Activated T-cell treated with anti-CD3 and anti-CD28 coated beads, Interleukin-2, amount 50 U/mL, for 72 hours (primary cell): ENCODE data around the gene GOLGA3. TPM values are rescaled to one million over a fixed set of nuclear protein-coding genes. Genes with fewer than 3 reads are reported as not detected.
"Not testable (repeated sequence)": the region's sequence is repeated elsewhere in the genome, so short reads cannot be mapped to it uniquely, and the experiment has no call there.

ENCODE experiments used
- ATAC-seq, 2 donors: fragments of 150-1000 bp; cut with Tn5 transposase; replicated peaks in 1 of 2; 2 replicates each; pipeline ENCODE4 v1.10.0; 2021; ENCODE audit warnings: moderate library complexity in 2 of 2, mild to moderate bottlenecking in 1 of 2
- DNase-seq, 2 donors: peaks; one replicate each; pipeline ENCODE4 v3.0.0; 2021 to 2022; ENCODE audit warnings: mixed read lengths in 1 of 2
- H3K27ac Mint-ChIP-seq: one replicate; pipeline ENCODE4 v1.8.0; 2022; ENCODE audit warnings: mild to moderate bottlenecking, moderate library complexity, mixed read lengths
- H3K27me3 Mint-ChIP-seq: one replicate; pipeline ENCODE4 v1.8.0; 2022; ENCODE audit warnings: low read depth, mixed read lengths
- H3K36me3 Mint-ChIP-seq, 2 donors: one replicate each; pipeline ENCODE4 v1.8.0; 2022; ENCODE audit warnings: mixed read lengths in 2 of 2, mild to moderate bottlenecking in 1 of 2; ENCODE audit not compliant: insufficient read depth in 2 of 2
- H3K4me1 Mint-ChIP-seq: one replicate; pipeline ENCODE4 v1.8.0; 2022; ENCODE audit warnings: low read depth, mixed read lengths
- H3K4me3 Mint-ChIP-seq, 2 donors: one replicate each; pipeline ENCODE4 v1.8.0; 2022; ENCODE audit warnings: mild to moderate bottlenecking in 2 of 2, mixed read lengths in 2 of 2, moderate library complexity in 2 of 2
- H3K9me3 Mint-ChIP-seq, 2 donors: one replicate each; pipeline ENCODE4 v1.8.0; 2022; ENCODE audit warnings: mixed read lengths in 2 of 2
- total RNA-seq, 2 donors: library from RNA; stranded (reverse); gene quantifications; one replicate each; pipeline ENCODE4 v1.2.3, GENCODE V29; 2022

Gene GOLGA3
- total RNA-seq, 2 donors from 2014 or later: 58.2 to 60.4 TPM

DNA sequence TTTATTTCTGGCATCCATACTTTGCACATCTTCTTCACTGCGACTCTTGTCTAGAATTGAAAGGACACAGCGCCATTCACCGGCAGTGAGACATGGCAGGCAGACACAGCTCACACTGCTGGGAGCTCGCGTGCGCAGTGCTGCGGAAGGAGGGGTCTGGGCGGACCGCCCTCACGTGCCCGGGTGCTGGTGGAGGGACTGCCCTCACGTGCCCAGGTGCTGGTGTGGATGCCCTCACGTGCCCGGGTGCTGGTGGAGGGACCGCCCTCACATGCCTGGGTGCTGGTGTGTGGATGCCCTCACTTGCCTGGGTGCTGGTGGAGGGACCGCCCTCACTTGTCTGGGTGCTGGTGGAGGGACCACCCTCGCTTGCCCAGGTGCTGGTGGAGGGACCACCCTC is 27.9 kb upstream of the GOLGA3 start:
- Mint-ChIP-seq H3K27ac (no peak overlapping the region), H3K36me3 (peaks cover 13 to 15% of the 10 kb centered on the region in 2 donors), H3K4me1 (no peaks in the 10 kb centered on the region), H3K9me3 (no peaks in the 10 kb centered on the region), H3K27me3 (no peaks in the 10 kb centered on the region), H3K4me3 (no peak overlapping the region)
- ATAC-seq (no peak), DNase-seq (no peak)

- not testable (repeated sequence) for H3K4me3 Mint-ChIP-seq, DNase-seq, ATAC-seq, H3K27me3 Mint-ChIP-seq, H3K4me1 Mint-ChIP-seq, H3K9me3 Mint-ChIP-seq, H3K27ac Mint-ChIP-seq
- peaks cover 9 to 13% of the 10 kb centered on the region in 2 donors for H3K36me3 Mint-ChIP-seq
These were observed 26.5 kb upstream of the GOLGA3 start for GRCh38 chr12:132855211-132855610.

DNA sequence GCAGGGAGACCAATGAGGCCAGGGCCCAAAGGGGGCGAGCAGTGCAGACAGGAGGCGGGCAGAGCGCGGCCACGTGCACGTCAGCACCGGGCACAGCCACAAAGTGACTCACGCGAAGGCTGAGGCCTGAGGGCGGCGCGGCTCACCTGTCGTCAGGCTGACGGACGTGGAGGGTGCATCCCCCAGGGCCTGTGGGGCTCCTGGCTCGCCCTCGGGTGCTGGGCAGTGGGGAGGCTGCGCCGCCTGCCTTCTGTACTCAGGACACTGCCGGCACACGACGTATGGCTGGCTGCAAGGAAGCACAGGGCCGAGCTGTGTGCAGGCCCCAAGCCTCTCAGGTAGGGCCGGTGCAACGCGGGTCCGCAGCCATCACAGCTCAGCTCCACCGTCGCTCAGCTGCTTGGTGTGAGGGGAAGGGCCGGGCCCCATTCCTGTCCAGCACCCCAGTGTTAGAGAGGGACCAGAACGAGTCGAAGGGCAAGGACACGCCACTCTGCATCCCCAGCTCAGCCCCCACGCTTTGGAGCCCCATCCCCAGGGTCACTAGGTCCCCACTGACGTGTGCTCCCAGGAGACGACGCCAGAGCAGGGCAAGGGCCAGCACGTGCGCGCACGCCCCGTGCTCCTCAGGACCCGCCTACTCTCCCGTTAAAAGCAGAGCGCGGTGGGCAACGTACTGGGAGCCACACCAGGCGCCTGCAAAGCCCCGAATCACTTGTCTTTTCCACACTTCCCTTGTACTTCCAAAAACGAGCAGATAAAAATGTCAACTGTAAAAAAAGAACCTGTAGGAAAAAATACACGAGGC is 24.8 kb upstream of the GOLGA3 start:
- ATAC-seq (peak in 1 of 2 donors; percentile 13), DNase-seq (no peak)
- H3K36me3 Mint-ChIP-seq: peaks cover 8 to 13% of the 10 kb centered on the region in 2 donors
- H3K27me3 Mint-ChIP-seq: no peaks in the 10 kb centered on the region
- no peaks in the 10 kb centered on the region for H3K9me3 Mint-ChIP-seq
- H3K27ac Mint-ChIP-seq: no peak overlapping the region
- H3K4me3 Mint-ChIP-seq: no peak overlapping the region
- no peaks in the 10 kb centered on the region for H3K4me1 Mint-ChIP-seq

DNA sequence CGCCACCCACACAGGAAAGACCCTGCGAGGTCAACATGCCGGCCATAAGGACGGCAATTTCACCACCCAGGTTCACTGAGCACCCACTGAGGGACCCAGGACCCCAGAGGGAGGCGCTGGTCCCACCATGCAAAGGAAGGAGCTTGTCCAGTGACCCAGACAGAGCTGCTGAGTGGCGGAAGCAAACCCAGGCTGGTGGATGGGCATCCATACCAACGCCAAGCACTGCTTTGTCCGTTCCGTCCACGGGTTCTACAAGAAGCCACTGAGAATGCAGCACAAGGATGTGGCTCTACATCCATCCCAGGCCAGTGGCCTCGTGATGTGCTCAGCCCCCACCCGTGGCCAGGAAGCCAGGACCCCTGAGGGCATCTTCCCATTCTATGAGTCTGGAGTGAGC is 23.8 kb upstream of the GOLGA3 start:
- Mint-ChIP-seq H3K27ac (no peak overlapping the region), H3K4me3 (no peak overlapping the region)
- DNase-seq: no peak

DNA sequence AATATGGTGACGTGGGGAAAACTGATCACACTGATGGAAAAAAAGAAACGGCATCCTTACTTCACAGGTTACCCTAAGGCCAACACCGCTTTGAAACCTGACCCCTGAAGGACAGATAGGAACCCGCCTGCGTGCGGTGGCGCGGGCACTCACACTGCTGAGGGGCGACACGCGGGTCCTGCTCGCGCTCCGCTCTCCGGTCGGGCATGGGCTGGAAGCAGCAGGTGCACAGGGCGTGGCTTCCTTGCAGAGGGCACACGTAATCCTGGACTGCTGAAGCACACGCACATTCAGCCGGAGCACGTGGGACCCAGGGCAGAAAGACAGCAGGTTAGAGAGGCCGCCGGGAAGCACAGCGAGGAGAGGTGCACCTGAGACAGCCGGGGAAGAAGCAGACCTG is 22.8 kb upstream of the GOLGA3 start:
- H3K9me3 Mint-ChIP-seq: no peaks in the 10 kb centered on the region
- ATAC-seq (no peak), DNase-seq (no peak)
- H3K27me3 Mint-ChIP-seq: no peaks in the 10 kb centered on the region
- H3K27ac Mint-ChIP-seq: no peak overlapping the region
- H3K36me3 Mint-ChIP-seq: peaks cover 4 to 13% of the 10 kb centered on the region in 2 donors
- H3K4me3 Mint-ChIP-seq: no peak overlapping the region
- H3K4me1 Mint-ChIP-seq: no peaks in the 10 kb centered on the region

More for the DNA sequence above, 23.8 kb upstream of the GOLGA3 start:
- ATAC-seq: no peak
- no peaks in the 10 kb centered on the region for H3K4me1 Mint-ChIP-seq
- H3K9me3 Mint-ChIP-seq: no peaks in the 10 kb centered on the region
- H3K27me3 Mint-ChIP-seq: no peaks in the 10 kb centered on the region
- H3K36me3 Mint-ChIP-seq: peaks cover 8 to 12% of the 10 kb centered on the region in 2 donors

DNA sequence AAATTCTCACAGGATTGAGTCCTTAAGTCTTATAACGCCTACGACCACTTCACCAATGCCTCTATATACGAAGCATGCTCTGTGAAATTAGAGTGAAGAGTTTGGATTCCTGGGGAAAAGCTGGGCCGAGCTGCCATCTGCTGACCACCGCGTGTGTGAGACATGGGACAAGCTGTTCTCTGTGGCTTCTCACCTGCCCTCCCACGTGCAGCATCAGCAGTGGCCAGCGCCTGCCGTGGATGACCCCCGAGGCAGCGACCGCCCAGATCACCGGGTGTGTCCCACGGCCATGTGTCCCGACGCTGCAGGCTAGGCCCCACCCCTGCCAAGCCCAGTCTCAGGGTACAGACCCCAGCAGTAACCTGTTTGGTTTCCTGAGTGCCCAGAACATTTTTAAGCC is 21.6 kb upstream of the GOLGA3 start:
- Mint-ChIP-seq H3K4me1 (no peaks in the 10 kb centered on the region), H3K27me3 (no peaks in the 10 kb centered on the region), H3K9me3 (no peaks in the 10 kb centered on the region), H3K36me3 (peaks cover 0 to 15% of the 10 kb centered on the region in 2 donors), H3K4me3 (no peak overlapping the region), H3K27ac (no peak overlapping the region)
- ATAC-seq (no peak), DNase-seq (no peak)

- no peaks in the 10 kb centered on the region for H3K27me3 Mint-ChIP-seq
- H3K27ac Mint-ChIP-seq: no peak overlapping the region
- peaks cover 0 to 15% of the 10 kb centered on the region in 2 donors for H3K36me3 Mint-ChIP-seq
- no peaks in the 10 kb centered on the region for H3K9me3 Mint-ChIP-seq
- DNase-seq: no peak
- no peak overlapping the region for H3K4me3 Mint-ChIP-seq
- no peak for ATAC-seq
- H3K4me1 Mint-ChIP-seq: no peaks in the 10 kb centered on the region
These were observed 19.9 kb upstream of the GOLGA3 start for GRCh38 chr12:132848521-132848920.

DNA sequence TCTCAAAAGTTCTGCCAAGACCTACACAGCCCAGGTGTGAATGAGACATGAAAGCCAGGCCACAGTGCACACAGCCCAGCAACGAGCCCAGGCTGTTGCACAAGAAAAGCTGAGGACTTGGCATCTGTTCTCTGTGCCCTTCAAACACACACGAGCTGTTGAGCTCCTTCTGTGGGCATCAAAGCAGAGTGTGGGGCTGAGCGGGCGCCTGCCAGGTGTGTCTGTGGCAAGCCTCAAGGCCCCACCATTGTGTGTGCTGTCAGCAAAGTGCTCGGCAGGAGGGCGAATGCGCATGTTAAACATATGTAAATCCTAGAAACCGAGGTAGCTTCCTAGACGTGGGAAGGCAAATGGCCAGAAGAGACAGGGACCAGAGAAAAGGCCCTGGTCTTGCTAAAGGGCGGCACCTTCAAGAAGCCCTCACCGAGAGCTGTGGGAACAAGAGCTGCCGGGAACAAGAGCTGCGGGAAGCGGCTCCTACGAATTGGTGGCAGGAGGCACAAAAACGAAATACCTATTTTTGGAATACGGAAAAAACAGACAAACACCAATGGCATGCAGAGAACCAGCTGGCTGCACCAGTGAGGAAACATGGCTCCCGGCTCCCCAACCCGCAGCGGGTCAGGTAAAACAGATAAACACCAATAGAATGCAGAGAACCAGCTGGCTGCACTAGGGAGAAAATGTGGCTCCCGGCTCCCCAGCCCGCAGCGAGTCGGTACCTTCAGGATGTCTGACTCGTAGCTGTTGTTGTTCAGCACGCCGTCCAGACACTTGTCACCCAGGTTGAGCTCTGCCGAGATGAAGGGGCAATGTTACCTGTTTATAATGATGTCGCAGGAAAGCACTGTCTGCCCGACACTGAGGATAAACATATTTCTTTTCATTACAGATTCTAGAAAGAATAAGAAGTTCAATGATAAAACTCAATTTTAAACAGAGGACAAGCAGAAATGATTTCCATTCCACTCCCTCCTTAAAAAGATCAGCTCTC is 19.0 kb upstream of the GOLGA3 start:
- Mint-ChIP-seq H3K27ac (no peak overlapping the region), H3K27me3 (no peaks in the 10 kb centered on the region), H3K4me1 (no peaks in the 10 kb centered on the region), H3K36me3 (peaks cover 0 to 13% of the 10 kb centered on the region in 2 donors), H3K9me3 (no peaks in the 10 kb centered on the region), H3K4me3 (no peak overlapping the region)
- DNase-seq (no peak), ATAC-seq (no peak)

GRCh38 chr12:132844681-132845080 is 16.0 kb upstream of the GOLGA3 start:
- not testable (repeated sequence) for H3K4me1 Mint-ChIP-seq

GRCh38 chr12:132842449-132843045 is 13.9 kb upstream of the GOLGA3 start:
- Mint-ChIP-seq H3K4me1 (no peaks in the 10 kb centered on the region), H3K4me3 (no peak overlapping the region), H3K9me3 (no peaks in the 10 kb centered on the region), H3K27me3 (no peaks in the 10 kb centered on the region), H3K27ac (no peak overlapping the region), H3K36me3 (peaks cover 5 to 27% of the 10 kb centered on the region in 2 donors)
- DNase-seq: no peak
- no peak for ATAC-seq

More at GRCh38 chr12:132844681-132845080, 16.0 kb upstream of the GOLGA3 start:
- not testable (repeated sequence) for H3K4me3 Mint-ChIP-seq, DNase-seq, H3K27ac Mint-ChIP-seq, H3K9me3 Mint-ChIP-seq, H3K27me3 Mint-ChIP-seq, ATAC-seq
- peaks cover 5 to 29% of the 10 kb centered on the region in 2 donors for H3K36me3 Mint-ChIP-seq

DNA sequence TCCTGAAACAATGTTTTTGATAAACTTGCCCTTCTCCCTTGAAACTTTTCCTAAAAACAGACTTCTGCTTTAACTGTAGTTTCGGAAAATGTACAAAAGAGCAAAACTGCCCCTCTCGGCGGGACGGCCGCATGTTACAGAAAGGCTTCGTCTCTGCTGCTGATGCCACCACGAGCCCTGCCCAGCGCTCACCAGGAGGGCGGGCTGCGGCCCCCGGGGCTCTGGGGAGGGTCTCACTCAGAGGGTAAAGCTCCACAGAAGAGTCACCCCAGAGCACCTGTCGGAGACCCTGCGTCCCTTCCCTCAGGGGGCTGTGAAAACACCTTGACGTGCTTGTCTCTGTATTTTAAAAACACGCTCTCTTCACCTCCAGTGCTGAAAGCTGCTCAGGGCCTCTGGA is 12.5 kb upstream of the GOLGA3 start:
- Mint-ChIP-seq H3K9me3 (no peaks in the 10 kb centered on the region), H3K36me3 (peaks cover 5 to 22% of the 10 kb centered on the region in 2 donors), H3K4me3 (no peak overlapping the region), H3K27ac (peak overlapping the region; percentile 82), H3K4me1 (peaks cover 11% of the 10 kb centered on the region), H3K27me3 (no peaks in the 10 kb centered on the region)
- ATAC-seq: no peak
- no peak for DNase-seq

DNA sequence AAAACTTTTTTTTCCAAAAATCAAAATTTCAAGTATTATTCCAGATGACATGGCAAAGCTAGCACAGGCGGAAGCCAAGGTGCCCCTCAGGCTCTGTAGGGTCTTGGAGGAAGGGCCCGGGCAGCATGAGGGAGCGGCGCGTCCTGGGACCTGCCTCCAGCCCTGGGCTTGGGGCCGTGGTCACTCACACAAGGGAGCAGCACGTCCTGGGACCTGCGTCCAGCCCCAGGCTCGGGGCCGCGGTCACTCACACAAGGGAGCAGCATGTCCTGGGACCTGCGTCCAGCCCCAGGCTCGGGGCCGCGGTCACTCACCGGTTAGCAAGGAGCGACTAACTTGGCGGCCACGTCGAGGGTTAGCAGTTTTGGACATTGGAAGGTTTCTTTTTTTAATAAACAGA is 11.9 kb upstream of the GOLGA3 start:
- Mint-ChIP-seq H3K4me3 (no peak overlapping the region), H3K4me1 (peaks cover 11% of the 10 kb centered on the region), H3K9me3 (no peaks in the 10 kb centered on the region), H3K27me3 (no peaks in the 10 kb centered on the region), H3K36me3 (peaks cover 5 to 20% of the 10 kb centered on the region in 2 donors), H3K27ac (no peak overlapping the region)
- ATAC-seq: no peak
- no peak for DNase-seq
